WI38 (cell line): ENCODE results near the gene IL4R.

ENCODE experiments used
- H3K4me3 ChIP-seq: 2 replicates; pipeline ENCODE4 v1.5.1; 2011; ENCODE audit warnings: low read depth, mild to moderate bottlenecking, control low read depth, low read length
- CTCF ChIP-seq: IDR thresholded peaks from 2 replicates; pipeline ENCODE4 v1.5.1; 2012; ENCODE audit warnings: low read depth, mild to moderate bottlenecking, control low read depth, low read length

Gene IL4R

GRCh38 chr16:27333549-27333948, 19.8 kb downstream of the IL4R start:
- no peak for TF ChIP-seq CTCF
- no peak overlapping the region for H3K4me3 ChIP-seq

- TF ChIP-seq CTCF: no peak
Measured at GRCh38 chr16:27334192-27334764, 20.5 kb downstream of the IL4R start.

GRCh38 chr16:27334838-27335237, 21.1 kb downstream of the IL4R start:
- TF ChIP-seq CTCF: no peak
- no peak overlapping the region for H3K4me3 ChIP-seq

More at GRCh38 chr16:27334192-27334764, 20.5 kb downstream of the IL4R start:
- H3K4me3 ChIP-seq: no peak overlapping the region

GRCh38 chr16:27335349-27336053, 21.7 kb downstream of the IL4R start:
- H3K4me3 ChIP-seq: no peak overlapping the region
- TF ChIP-seq CTCF: no peak

GRCh38 chr16:27337024-27337423, 23.2 kb downstream of the IL4R start:
- no peak overlapping the region for H3K4me3 ChIP-seq
- no peak for TF ChIP-seq CTCF

GRCh38 chr16:27339180-27339579, 25.4 kb downstream of the IL4R start:
- no peak for TF ChIP-seq CTCF
- no peak overlapping the region for H3K4me3 ChIP-seq

- no peak overlapping the region for H3K4me3 ChIP-seq
- TF ChIP-seq CTCF: no peak
Measured at GRCh38 chr16:27340654-27341053, 26.9 kb downstream of the IL4R start.
